HepG2 (cell line): Measurements from ENCODE around the gene PRTN3. TPM values are rescaled to one million over a fixed set of nuclear protein-coding genes. Genes with fewer than 3 reads are reported as not detected.
A peak's percentile ranks its signal among the peaks of the same experiment; 100 is the strongest.

ENCODE experiments used
- ATAC-seq: fragments of 200-7000 bp; cut with Tn5 transposase; 3 replicates; pipeline ENCODE4 v1.9.1; 2020; ENCODE audit warnings: mild to moderate bottlenecking, moderate library complexity
- BruUV-seq: library from RNA; stranded (reverse); fragments of 400-500 nt; replicated peaks from 2 replicates; lab custom pipeline; 2021; lab: Mats Ljungman, UMichigan
- CTCF ChIA-PET: fragments of 300-600 bp; formaldehyde crosslinking; extraction: SDS; loops from one replicate; lab custom pipeline; 2021; ENCODE audit warnings: low total read pairs, inconsistent platforms, low intra/inter-chr PET ratio; lab: Yijun Ruan, JAX
- POLR2A ChIA-PET: fragments of 350-600 bp; sonication (Branson Sonifier 250); formaldehyde crosslinking; loops from one replicate; lab custom pipeline; 2020; ENCODE audit warnings: antibody characterized with exemption, inconsistent platforms; lab: Yijun Ruan, JAX
- DNase-seq: peaks from one replicate; pipeline ENCODE4 v3.0.0-alpha.2; 2015; ENCODE audit warnings: low spot score
- FAIRE-seq: peaks from 3 replicates; lab custom pipeline; 2011; peaks lifted over from hg19 to GRCh38; lab: Jason Lieb, UNC
- H2AFZ ChIP-seq: one replicate; pipeline ENCODE4 v1.6.1; 2011; ENCODE audit warnings: low read length, inconsistent platforms
- H3K27ac ChIP-seq: fragments of 300-600 bp; 3 replicates; pipeline ENCODE4 v1.8.0; 2011; ENCODE audit warnings: mixed run types, mild to moderate bottlenecking, mixed read lengths, low read length, inconsistent platforms; ENCODE audit not compliant: insufficient read depth; ENCODE audit errors: extremely low read length
- H3K27me3 ChIP-seq, 2 experiments: fragments of 200-600 bp in 1 of 2; 2 replicates in 1 of 2; 3 replicates in 1 of 2; pipeline versions ENCODE4 v1.6.0 to v1.8.0; 2011; ENCODE audit warnings: low read length in 2 of 2, mild to moderate bottlenecking in 2 of 2, moderate library complexity in 2 of 2, inconsistent platforms in 1 of 2; ENCODE audit not compliant: insufficient read depth in 2 of 2, control insufficient read depth in 1 of 2
- H3K36me3 ChIP-seq, 2 experiments: fragments of 200-600 bp in 1 of 2; replicated peaks in 1 of 2; 2 replicates in 1 of 2; 3 replicates in 1 of 2; pipeline versions ENCODE4 v1.5.1 to v1.8.0; 2011; ENCODE audit warnings: low read length in 2 of 2, inconsistent platforms in 1 of 2; ENCODE audit not compliant: insufficient read depth in 2 of 2, control insufficient read depth in 1 of 2
- H3K4me1 ChIP-seq: 2 replicates; pipeline ENCODE4 v1.5.1; 2012; ENCODE audit warnings: low read length, inconsistent platforms; ENCODE audit not compliant: insufficient read depth
- H3K4me2 ChIP-seq: 2 replicates; pipeline ENCODE4 v1.6.0; 2011; ENCODE audit warnings: low read depth, low read length, inconsistent platforms
- H3K4me3 ChIP-seq, 3 experiments: fragments of 200-600 bp in 1 of 3; sonication (generic), shearing (Covaris generic) in 1 of 3; replicated peaks in 1 of 3; 2 replicates each; pipeline ENCODE4 v1.5.1; 2011 to 2016; ENCODE audit warnings: low read length in 3 of 3, inconsistent platforms in 2 of 3, low read depth in 2 of 3, mild to moderate bottlenecking in 2 of 3, control low read depth in 1 of 3, mixed read lengths in 1 of 3; ENCODE audit not compliant: insufficient read depth in 1 of 3
- H3K79me2 ChIP-seq: one replicate; pipeline ENCODE4 v1.6.1; 2011; ENCODE audit warnings: low read length, inconsistent platforms; ENCODE audit not compliant: insufficient read depth
- H3K9ac ChIP-seq: 2 replicates; pipeline ENCODE4 v1.6.0; 2011; ENCODE audit warnings: mild to moderate bottlenecking, low read depth, low read length, inconsistent platforms; ENCODE audit not compliant: insufficient read depth
- H3K9me3 ChIP-seq: 2 replicates; pipeline ENCODE4 v1.5.1; 2012; ENCODE audit warnings: mild to moderate bottlenecking, low read length
- H4K20me1 ChIP-seq: 2 replicates; pipeline ENCODE4 v1.6.0; 2011; ENCODE audit warnings: inconsistent platforms, mild to moderate bottlenecking, low read length, moderate library complexity; ENCODE audit not compliant: insufficient read depth
- MXI1 ChIP-seq: IDR thresholded peaks from 3 replicates; pipeline ENCODE4 v1.6.1; 2012; ENCODE audit warnings: low read depth, low read length, inconsistent platforms, borderline replicate concordance
- NFRKB ChIP-seq: fragments of 450-650 bp; IDR thresholded peaks from 2 replicates; pipeline ENCODE4 v1.6.1; 2017
- RFX1 ChIP-seq: fragments of 450-650 bp; IDR thresholded peaks from 2 replicates; pipeline ENCODE4 v1.6.1; 2017
- RFX3 ChIP-seq: IDR thresholded peaks from 2 replicates; pipeline ENCODE4 v1.6.1; 2016; ENCODE audit warnings: missing biosample characterization, missing genetic modification reagents
- SAP130 ChIP-seq: IDR thresholded peaks from 2 replicates; pipeline ENCODE4 v1.6.1; 2016; ENCODE audit warnings: low read depth
- SPEN ChIP-seq: sonication (generic); formaldehyde crosslinking; IDR thresholded peaks from 2 replicates; pipeline ENCODE4 v1.5.1; 2020; ENCODE audit warnings: low read depth, mild to moderate bottlenecking, missing genetic modification reagents
- U2AF2 ChIP-seq: fragments of 200-400 bp; formaldehyde crosslinking; IDR thresholded peaks from 2 replicates; pipeline ENCODE4 v1.6.1; 2017; ENCODE audit warnings: low read depth, mild to moderate bottlenecking, low read length
- ZBTB20 ChIP-seq: sonication (generic); formaldehyde crosslinking; IDR thresholded peaks from 2 replicates; pipeline ENCODE4 v1.8.1; 2023; ENCODE audit warnings: missing genetic modification reagents, low read depth, mild to moderate bottlenecking, borderline replicate concordance
- ZBTB3 ChIP-seq: sonication (generic); formaldehyde crosslinking; IDR thresholded peaks from 2 replicates; pipeline ENCODE4 v1.4.0; 2020; ENCODE audit warnings: low read depth, mild to moderate bottlenecking, moderate library complexity, missing genetic modification reagents, borderline replicate concordance
- ZFX ChIP-seq: sonication (generic); formaldehyde crosslinking; IDR thresholded peaks from 2 replicates; pipeline ENCODE4 v1.4.0; 2020; ENCODE audit warnings: mild to moderate bottlenecking, low read depth, missing genetic modification reagents, moderate library complexity
- ZNF10 ChIP-seq: sonication (generic); formaldehyde crosslinking; IDR thresholded peaks from 2 replicates; pipeline ENCODE4 v1.4.0; 2020; ENCODE audit warnings: mild to moderate bottlenecking, low read depth, missing genetic modification reagents, borderline replicate concordance
- ZNF451 ChIP-seq: sonication (generic); formaldehyde crosslinking; IDR thresholded peaks from 2 replicates; pipeline ENCODE4 v1.5.0; 2020; ENCODE audit warnings: mild to moderate bottlenecking, missing genetic modification reagents
- ZNF484 ChIP-seq: sonication (generic); formaldehyde crosslinking; IDR thresholded peaks from 2 replicates; pipeline ENCODE4 v1.5.1; 2020; ENCODE audit warnings: mild to moderate bottlenecking, low read depth, missing genetic modification reagents, borderline replicate concordance
- ZZZ3 ChIP-seq: sonication (generic); formaldehyde crosslinking; IDR thresholded peaks from 2 replicates; pipeline ENCODE4 v1.4.0; 2020; ENCODE audit warnings: missing genetic modification reagents, mild to moderate bottlenecking, borderline replicate concordance
- WGBS: methylation state at CpG from one replicate; pipeline ENCODE4 v1.1.6; 2017; ENCODE audit warnings: low lambda C conversion rate; 5-methylcytosine and 5-hydroxymethylcytosine counted together
- in situ Hi-C: cut with HindIII; loops from 2 replicates; pipeline ENCODE4 v1.10.0; 2017; ENCODE audit warnings: low pct_unique_long_range_greater_than_20kb; ENCODE audit not compliant: extremely low pct_ligation_motif_present
- intact Hi-C: fragments of 100-400 bp; cut with micrococcal nuclease; formaldehyde crosslinking; loops from one replicate; pipeline ENCODE4 v1.10.0; 2022; ENCODE audit not compliant: unreplicated experiment
- polyA plus RNA-seq, 8 experiments: library from polyadenylated mRNA; depleted of rRNA in 3 of 8; stranded (reverse) in 7 of 8; unstranded in 1 of 8; fragments of >200 nt; fragmentation: Illumina TruSeq in 4 of 8; extraction: Trizol in 4 of 8; gene quantifications; 2 replicates each; pipeline versions ENCODE4 v1.2.1 to v1.2.3, GENCODE V29; 2011 to 2016; ENCODE audit warnings: low read depth in 4 of 8, missing spikeins in 1 of 8, mixed read lengths in 1 of 8; ENCODE audit not compliant: insufficient read depth in 1 of 8
- total RNA-seq, 5 experiments: library from RNA; depleted of rRNA; stranded (reverse); fragments of >200 nt; fragmentation: Illumina TruSeq; extraction: Trizol; gene quantifications; 2 replicates each; pipeline ENCODE4 v1.2.3, GENCODE V29; 2016; ENCODE audit warnings: low read depth in 1 of 5
- TF ChIP-seq, protein P1 (sequence below): sonication (generic); formaldehyde crosslinking; IDR thresholded peaks from 2 replicates; pipeline ENCODE4 v1.8.1; 2023; ENCODE audit warnings: missing genetic modification reagents, mild to moderate bottlenecking, borderline replicate concordance
- TF ChIP-seq, protein P2 (sequence below): sonication (generic); IDR thresholded peaks from 2 replicates; pipeline ENCODE4 v1.6.1; 2016; ENCODE audit warnings: low read depth, borderline replicate concordance

The PRTN3 gene
- total and polyA plus RNA-seq, 2 of the 13 experiments (the other 11 are each of a cell fraction or from before 2014, with no cell fraction given): not detected

DNA sequence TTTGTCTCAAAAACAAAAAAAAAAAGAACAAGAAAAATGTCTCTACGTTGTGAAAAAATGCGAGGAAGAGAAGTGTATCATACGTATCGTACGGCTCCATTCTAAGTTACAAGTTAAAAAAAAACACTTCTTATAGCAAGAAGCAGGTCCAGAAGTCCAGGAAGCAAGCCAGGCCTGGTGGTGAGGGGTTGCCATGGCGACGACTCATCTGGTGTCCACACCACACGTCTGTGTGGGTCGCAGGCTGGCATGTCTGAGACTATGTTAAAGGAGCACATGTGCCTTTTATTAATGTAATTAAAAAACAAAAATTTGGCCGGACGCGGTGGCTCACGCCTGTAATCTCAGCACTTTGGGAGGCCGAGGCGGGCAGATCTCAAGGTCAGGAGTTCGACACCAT is 46.3 kb downstream of the PRTN3 start:
- Histone ChIP-seq H3K36me3 (peaks cover 17 to 33% of the 10 kb centered on the region in 2 experiments; a peak in 4 of 5 replicates), H3K4me1 (peaks cover 9% of the 10 kb centered on the region), H4K20me1 (no peaks in the 10 kb centered on the region; the same call in 1 of the 2 replicates), H3K27ac (no peak overlapping the region), H3K9ac (no peak overlapping the region), H3K9me3 (no peaks in the 10 kb centered on the region), H2AFZ (no peak overlapping the region), H3K27me3 (no peaks in the 10 kb centered on the region), H3K79me2 (peaks cover 5% of the 10 kb centered on the region), H3K4me3 (no peak overlapping the region), H3K4me2 (no peak overlapping the region)
- CTCF ChIA-PET: no interaction called here
- no TSS peak for BruUV-seq
- intact Hi-C loops (no loop called here), in situ Hi-C loops (no loop called here)
- TF ChIP-seq ZFX (CRISPR knock-in tag) (no peak), ZZZ3 (CRISPR knock-in tag) (no peak), NFRKB (no peak), SPEN (no peak), U2AF2 (no peak), SAP130 (CRISPR knock-in tag) (0 out of 2 replicates have a peak, but pooled peaks have one; percentile 12), RFX3 (peak; percentile 79), ZNF451 (no peak), ZNF484 (CRISPR knock-in tag) (no peak), RFX1 (peak; percentile 75), ZNF10 (CRISPR knock-in tag) (no peak), ZBTB20 (CRISPR knock-in tag) (no peak), ZBTB3 (CRISPR knock-in tag) (no peak), MXI1 (peak; percentile 74; the same call in 1 of the 3 replicates)
- TF ChIP-seq, protein P1, sequence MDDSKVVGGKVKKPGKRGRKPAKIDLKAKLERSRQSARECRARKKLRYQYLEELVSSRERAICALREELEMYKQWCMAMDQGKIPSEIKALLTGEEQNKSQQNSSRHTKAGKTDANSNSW: no peak
- TF ChIP-seq, protein P2, sequence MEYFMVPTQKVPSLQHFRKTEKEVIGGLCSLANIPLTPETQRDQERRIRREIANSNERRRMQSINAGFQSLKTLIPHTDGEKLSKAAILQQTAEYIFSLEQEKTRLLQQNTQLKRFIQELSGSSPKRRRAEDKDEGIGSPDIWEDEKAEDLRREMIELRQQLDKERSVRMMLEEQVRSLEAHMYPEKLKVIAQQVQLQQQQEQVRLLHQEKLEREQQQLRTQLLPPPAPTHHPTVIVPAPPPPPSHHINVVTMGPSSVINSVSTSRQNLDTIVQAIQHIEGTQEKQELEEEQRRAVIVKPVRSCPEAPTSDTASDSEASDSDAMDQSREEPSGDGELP: peak; percentile 16; the same call in 1 of the 2 replicates
- DNase-seq (peak; percentile 38), ATAC-seq (peak; percentile 38; the same call in 1 of the 3 replicates), FAIRE-seq (no peak)
- POLR2A ChIA-PET: no interaction called here
- WGBS: 86% methylated on average over 16 of the region's 16 CpGs
